HG02610 (cell line): ENCODE data around the gene PHAF1.

ENCODE experiments used
- ATAC-seq: cut with Tn5 transposase; IDR thresholded peaks from one replicate; pipeline ENCODE4 v1.9.1; 2021; ENCODE audit warnings: mild to moderate bottlenecking, moderate library complexity; ENCODE audit not compliant: unreplicated experiment

The PHAF1 gene

DNA sequence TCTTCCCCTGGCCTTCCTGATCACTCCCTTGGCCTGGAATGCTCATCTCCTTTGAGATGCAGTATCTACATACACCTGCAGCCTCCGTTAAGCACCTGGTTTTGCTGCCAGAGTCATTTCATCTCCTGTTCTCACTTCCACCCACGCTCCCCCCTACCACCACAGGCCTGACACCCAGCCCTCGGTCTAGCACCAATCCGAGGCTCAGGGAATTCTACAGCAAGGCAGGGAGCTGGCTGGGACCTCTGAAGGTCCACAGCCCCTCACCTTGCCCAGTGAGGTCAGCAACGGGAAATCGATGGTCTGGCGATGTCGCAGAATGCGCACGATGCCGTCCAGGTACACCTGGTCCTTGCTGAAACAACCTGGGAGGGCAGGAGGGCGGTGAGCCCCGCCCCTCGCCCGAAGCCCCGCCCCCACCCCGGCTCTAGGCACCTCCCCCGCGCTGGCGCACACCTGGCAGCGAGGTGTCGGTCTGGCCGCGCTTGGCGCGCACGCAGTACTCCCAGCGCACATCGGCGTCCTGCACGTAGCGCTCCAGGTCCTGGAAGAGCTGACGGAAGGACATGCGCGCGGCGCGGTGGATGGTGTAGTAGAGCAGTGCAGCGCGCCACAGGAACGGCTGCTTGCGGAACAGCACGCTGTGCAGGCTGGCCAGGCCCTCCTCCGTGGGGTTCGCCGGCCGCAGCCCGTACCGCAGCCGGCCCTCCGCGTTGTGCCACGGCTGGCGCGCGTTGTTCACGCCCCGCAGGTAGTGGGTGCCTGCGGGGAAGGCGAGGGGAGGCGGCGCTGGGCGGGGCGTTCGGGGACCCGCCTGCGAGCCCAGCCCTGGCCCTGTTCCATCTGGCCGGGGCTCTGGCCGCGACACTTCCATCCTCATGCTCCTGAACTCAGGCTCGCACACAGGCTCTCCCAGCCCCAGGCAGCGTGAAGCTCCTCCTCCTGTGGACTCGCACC lies 68.3 kb downstream of the PHAF1 start:
- no peak for ATAC-seq

DNA sequence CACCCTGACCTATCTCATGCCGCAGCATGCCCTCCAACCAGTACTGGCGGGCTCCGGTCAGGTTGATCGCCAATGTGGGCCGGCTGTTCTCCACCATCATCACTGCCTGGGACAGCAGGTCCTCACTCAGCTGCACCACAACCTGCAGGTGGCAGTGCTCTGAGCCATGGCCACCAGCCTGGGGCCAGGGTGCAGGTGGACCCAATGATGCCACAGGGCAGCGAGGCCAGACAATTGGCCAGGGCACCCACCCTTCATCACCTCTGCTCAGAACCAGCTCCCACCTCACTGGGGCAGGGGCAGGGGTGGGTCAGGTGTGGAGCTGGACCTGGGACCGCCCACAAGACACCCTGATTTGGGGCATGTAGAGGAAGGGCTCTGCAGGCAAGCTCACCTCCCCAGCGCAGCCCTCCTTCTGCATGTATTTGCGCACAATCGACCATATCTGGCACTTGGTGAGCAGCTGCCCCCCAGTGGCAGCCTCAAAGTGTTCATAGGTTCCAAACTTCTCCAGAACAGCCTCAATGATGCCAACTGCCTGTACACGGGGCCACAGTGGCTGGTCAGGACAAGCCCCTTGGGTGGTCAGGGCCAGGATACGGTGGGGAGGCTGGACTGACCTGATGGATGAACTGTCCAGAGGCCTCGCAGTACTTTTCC lies 69.8 kb downstream of the PHAF1 start:
- no peak for ATAC-seq

DNA sequence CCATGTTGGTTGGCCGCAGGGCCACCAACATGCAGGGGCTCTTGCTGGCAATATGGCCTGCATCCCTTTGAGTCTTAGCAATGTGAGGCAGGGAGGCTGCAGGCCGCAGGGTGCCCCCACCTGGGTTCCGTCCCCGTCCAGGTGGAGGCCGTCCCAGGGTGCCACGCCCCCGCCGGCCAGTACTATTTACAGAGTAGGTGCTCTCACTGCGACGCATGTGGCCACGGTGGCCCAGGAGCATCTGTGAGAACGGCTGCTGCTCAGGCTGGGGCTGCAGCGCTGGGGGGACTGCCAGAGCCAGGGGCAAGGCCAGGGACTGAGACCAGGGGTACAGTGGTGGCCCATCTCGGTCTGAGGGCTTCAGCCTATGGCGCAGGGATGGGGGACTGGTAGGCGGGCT lies 70.4 kb downstream of the PHAF1 start:
- ATAC-seq: no peak

DNA sequence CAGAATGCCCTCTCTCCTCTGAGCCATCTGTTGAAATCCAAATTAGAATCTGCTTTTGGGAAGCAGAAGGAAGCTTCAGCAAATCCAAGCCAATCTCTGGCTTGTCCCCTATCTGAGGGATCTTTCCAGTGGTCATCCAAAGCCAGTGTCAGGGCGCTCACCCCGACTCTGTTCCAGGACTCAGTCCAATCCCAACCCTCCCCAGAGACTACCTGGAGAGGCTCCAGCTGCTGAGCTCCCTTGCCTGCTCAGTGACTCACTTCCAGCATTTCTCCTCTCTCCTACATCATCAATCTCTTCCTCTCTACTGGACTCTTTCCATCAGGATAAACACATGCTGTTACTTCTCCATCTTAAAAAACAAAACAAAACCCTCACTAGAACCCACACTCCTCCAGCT lies 71.6 kb downstream of the PHAF1 start:
- no peak for ATAC-seq

DNA sequence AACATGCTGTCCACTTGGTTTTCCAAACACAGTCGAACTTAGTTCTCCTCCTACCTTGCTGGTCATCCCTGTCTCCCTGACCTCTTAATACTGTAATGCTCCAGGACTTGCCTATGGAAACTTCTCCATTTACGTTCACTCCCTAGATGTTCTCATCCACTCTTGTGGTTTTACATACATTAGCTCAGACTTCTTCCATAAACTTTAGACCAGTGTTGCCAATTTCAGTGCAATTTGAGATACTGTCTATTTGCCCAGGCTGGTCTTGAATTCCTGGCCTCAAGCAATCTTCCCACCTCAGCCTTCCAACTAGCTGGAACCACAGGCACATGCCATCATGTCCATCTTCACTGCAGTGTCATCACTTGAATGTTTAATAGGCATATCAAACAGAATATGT lies 72.5 kb downstream of the PHAF1 start:
- ATAC-seq: no peak

DNA sequence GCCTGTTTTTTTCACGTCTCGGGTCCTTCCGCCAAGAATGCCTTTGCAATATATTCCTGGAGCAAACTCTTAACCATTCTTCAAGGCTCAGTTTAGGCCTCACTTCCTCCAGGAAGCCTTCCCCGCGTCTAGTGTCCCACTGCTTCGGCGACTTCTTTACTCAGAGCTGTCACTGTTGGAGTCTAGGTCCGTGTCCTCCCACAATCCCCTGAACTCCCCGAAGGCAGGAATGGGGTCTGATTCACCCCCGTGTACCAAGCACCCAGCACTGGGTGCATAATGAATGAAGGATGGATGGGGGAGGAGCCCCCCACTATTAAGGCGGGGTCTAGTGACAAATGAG lies 73.5 kb downstream of the PHAF1 start:
- ATAC-seq: no peak

DNA sequence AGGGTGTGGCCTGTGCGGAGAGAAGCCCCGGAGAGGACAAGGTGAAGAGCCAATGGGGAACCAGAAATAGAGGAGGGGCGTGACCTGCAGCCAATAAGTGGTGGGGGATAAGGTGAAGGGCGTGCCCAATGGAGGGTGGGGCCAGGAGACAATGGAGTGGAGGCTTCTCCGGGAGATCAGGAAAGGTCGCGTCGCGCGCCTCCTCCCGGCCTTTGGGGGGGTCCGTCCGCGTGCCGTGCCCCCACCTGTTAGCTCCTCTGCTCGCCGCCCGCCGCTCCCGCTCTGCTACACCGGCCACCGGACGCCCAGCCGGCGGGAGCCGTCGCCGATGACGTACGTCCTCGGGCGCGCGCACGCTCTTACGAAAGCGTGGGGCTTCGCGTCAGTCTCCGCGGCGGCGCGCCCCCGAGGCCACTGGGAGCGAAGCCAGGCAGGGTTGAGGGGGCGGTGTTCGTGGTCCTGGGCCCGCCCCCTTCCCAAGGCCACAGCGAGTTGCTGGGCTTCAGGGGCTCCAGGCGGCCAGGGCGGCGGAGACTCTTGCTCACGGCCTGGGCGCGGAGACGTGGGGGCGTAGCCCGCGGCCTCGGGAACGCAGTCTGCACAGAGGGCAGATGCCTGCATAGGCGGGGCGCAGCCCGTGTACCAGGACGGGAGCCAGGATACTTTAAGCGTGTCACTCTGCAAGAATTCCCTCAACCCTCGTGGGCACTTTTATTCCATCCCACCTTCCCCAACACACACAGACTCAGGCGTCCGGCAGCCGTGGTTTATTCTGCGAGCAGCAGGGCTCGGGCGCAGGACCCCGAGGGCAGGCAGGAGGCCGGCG lies 74.1 kb downstream of the PHAF1 start, which contains the start of gene MATCAP1:
Gene MATCAP1 (minus strand): TSS at position 337 of the 826 bp plus-strand sequence. CDS start 3,353 bp downstream, outside the sequence.
- ATAC-seq: peak; percentile 95

DNA sequence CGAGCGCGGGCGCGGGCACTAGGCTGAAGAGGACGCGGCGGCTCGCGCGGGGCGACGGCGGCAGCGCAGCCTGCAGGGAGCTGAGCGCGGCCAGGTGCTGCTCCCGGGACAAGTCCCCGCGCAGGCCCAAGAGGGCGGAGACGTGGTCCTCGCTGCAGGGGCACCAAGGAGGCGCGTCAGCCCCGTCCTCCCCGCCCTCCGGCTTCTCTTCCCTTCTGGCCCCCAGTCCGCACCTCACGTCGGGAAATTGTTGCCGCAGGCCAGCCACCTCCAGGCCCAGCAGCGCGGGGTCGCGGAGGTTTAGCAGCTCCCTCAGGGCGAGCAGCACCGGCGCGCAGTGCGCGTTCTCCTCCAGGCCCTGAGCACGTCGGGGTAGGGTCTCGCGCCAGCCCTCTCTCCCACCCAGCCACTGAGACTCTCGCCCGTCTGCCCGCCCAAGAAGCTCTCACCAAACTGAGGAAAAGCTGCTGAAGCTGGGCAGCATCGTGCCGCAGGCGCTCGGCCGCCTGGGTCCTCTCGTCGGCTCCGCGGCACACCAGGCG lies 74.8 kb downstream of the PHAF1 start:
- ATAC-seq: no peak

DNA sequence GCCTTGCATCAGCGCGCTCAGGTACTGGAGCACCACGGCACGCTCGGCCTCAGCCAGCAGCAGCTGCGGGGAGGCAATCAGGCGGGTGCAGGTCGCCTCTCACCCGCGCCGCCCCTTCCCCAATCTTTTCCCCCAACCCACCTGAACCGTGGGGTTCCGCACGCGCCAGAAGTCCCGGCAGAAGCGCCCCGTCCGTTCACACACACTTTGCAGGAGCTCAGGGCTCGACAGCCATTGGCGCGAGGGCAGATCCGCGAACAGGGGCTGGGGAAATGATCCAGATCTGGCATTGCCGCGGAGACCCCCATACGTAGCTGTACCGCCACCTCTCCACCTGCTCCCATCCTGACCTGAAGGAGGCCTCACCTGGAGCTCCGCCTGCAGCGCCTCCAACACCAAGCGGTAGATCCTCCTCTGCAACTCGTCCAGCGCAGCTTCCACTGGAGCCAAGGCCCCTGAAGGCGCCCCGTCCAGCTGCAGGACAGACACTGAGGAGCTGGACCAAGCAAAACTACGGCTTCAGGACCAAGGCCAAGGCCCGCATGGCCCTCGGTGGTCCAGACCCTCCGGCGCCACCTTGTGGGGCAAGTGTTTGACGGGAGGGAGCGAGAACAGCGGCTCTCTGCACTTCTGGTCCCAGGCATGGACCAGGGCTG lies 75.4 kb downstream of the PHAF1 start:
- no peak for ATAC-seq

DNA sequence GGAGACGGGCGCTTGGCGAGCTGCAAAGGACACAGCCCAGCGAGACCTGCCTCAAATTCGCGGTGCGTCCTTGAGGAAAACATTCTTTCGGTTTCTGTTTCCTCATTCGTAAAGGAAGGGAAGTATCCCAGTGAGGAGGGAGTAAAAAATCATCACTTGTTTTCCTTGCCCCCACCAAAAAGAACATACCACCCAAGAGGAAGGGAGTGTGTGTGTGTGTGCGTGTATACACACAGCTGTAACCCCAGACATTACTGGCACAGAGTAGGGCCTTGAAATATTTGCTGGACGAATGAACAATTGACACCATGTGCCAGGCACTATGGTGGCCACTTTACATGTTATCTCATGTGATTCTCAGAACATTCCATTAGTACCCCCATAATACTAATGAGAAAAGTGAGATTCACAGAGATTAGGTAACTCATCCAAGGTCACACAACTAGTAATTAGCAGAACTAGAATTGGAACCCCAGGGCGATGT lies 76.0 kb downstream of the PHAF1 start:
- no peak for ATAC-seq

DNA sequence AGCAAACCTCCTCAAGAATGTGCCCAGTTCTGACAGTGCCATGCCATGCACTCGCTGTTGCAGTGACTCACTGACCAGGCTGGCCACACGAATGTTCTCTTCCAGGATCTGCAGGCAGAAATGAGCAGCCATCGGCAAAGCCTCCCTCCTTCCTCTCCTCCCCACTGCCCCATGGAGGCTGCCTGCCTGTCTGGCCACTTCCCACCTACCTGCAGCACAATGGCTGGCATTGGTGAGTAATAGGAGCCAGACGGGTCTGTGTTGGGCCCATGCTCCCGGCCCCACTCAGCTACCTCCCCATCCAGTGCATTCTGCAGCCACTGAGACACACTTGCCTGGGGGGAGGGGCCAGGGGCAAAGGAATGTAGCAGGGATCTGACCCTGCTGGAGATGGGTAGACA lies 76.8 kb downstream of the PHAF1 start:
- no peak for ATAC-seq

DNA sequence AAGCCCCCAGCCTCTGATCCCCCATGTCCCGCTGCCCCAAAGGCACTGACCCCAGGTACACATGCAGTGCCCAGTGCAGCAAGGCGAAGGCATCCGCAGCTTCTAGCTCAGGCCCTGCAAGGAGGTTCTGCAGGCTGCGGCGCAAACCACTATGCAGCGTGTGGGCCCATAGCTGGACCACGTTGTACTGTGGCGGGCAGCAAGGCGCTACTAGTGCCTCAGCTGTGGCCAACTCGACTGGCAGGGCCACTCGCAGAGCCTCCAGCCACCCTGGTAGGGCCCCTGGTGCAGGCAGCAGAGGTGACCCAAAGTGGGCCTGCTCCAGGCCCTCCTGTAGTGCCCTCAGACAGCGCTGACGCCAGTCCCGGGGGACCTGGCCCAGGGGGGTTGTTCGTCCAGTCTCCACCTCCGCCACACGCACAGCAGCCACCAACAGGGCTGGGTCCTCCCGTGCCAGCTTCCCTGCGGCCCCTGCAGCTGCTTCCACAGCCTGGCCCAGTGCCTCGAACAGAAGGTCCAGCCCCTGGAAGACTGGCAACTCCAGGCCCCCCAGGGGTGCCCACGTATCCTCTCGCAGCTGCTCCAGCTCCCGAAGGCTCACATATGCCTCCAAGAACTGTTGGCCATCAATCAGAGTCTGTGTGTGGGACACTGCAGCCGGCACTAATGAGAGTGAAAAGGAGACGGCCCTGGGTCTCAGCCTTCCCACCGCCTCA lies 77.6 kb downstream of the PHAF1 start:
- ATAC-seq: no peak

DNA sequence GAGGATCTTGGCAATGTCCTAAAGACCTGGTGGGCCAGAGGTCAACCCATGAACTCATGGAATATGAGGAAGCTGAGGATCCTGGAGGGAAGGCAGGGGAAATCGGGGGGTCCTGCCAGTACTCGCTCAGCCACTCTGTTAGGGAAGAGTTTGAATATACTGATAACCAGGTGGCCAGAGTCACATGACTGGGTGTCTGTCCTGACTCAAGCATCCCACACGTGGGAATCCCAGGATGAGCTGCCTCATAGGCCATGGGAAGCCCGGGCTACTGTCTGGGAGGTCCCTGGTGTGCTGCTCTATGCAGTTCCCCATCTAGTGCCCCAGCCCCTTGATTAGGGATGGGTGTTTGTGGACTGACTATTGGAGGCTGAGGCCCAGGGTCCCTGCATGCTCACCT lies 78.6 kb downstream of the PHAF1 start:
- no peak for ATAC-seq

DNA sequence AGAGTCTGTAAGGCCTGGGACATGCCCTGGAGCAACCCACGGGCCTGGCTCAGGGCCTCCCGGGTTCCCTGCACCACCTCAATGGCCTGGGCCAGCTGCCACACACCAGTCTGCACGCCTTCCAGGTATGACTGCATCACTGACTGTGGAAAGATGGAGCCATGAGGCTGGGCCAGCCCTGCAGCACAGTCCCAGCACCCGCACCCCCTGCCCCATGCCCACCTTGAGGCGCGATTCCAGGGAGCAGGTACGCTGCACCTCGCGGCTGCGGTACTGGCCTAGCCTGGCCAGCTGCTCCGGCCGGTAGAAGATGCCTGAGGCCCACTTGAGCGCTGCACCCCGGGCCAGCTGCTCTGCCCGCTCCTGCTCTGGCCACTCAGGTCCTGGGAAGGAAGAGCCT lies 79.1 kb downstream of the PHAF1 start:
- ATAC-seq: no peak

DNA sequence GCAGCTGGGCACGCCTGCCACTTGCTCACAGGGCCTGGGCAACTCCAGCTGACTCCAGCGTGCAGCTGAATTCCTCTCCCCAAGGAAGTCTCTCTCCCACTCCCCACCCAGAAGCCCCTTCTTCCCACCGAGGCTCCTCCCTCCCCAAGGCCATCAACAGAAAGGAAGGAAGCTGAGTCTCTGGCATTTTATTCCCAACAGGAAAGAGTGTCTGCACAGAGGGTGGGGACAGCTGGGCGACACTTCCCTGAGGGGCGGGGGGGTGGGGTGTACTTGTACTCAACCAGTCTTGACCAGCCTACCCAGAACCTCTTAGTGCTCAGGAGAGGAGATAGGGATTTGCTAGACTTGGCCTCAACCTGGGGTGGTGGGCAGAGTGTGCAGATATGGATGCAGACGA lies 80.3 kb downstream of the PHAF1 start, which contains the start of gene EXOC3L1:
Gene EXOC3L1 (minus strand): TSS at position 96 of the 400 bp plus-strand sequence. CDS start 460 bp downstream, outside the sequence.
- ATAC-seq: no peak

DNA sequence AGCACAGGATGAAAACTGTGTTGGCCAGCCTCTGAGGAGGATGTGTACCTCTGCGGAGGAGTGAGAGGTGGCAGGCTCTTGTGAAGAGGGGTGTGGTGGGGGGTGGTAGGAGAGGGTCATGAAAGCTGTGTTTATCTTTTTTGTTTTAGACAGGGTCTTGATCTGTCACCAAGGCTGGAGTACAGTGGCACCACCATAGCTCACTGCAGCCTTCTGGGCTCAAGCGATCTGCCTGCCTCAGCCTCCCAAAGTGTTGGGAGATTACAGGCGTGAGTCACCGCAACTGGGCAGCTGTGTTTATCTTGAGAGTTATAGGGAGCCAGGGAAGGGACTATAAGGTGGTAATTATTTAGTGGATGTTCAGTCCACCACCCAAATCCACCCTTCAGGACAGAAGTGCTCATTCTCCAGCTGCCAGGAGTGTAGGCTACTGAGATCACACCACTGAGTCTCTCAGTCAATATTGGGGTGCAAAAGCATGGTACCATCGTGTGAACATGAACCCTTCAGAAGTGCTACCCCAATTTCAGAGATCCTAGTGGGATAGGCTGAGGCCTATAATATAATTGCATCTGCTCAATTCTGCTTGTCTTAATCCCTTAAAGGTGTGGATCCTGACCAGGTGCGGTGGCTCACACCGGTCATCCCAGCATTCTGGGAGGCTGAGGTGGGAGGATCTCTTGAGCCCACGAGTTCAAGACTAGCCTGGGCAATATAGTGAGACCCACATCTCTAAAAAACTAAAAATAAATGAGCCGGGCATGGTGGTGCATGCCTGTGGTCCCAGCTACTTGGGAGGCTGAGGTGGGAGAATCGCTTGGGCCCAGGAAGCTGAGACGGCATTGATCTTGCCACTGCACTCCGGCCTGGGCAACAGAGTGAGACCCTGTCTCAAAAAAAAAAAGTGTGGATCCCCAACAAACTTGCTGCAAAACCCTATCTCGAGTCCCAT lies 81.0 kb downstream of the PHAF1 start:
- no peak for ATAC-seq

DNA sequence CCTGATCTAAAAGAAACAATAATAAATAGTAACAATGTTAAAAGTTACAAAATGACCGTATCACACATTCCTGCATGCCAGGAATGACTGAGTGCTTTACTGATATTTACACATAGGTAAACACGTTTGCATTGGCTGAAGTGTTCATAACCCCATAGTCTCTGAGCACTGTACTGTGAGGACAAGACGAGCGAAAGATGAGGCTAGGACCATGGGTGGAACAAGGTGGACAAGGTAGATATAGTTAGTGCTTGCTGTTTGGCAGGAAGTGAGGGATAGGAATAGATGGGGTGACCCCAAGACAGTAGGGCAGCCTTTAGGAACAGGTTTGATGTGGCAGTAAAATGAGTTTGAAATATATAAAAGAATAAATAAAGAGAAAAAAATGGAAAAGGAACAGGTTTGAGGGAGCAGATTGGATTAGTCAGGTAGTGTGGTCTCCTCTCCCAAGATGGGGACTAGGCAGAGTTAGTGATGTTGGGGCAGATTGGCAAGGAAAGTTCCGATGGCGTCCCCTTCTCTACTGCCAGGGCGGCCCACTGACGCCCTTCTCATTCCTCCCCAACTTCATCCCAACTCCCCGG lies 81.8 kb downstream of the PHAF1 start:
- no peak for ATAC-seq

DNA sequence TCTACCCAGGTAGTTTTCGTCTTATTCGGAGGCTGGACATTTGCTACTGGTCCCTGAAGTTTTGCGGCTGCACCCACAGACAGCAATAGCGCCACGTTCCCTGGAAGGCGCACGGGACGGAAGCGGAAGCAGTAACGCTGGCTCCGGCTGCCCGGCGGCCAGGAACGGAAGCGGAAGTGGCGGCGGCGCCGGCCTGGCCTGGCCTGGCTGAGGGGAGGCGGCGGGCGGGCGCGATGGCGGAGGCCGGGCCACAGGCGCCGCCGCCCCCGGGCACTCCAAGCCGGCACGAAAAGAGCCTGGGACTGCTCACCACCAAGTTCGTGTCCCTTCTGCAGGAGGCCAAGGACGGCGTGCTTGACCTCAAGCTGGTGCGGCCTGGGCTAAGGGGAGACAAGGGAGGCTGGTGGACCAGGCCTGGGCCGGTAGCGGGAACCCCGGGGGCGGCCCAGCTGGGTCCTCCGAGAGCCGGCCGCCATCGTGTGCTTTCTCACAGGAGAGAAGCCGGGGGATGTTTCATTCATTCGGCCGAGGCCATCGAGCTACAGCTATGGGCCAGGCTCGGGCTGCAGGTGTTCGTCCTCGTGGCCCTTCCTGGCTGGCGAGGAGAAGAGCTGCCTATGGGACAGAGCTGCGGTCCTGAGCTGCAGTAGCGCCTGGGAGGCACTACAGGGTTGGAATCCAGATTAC lies 82.4 kb downstream of the PHAF1 start, which contains the start of gene E2F4:
Gene E2F4 (plus strand): TSS at position 161 of the 687 bp plus-strand sequence. CDS start 73 bp downstream, at position 234.
- ATAC-seq: peak; percentile 89
